H54 (cell line): ENCODE results near the gene RAB36.
A peak's percentile ranks its signal among the peaks of the same experiment; 100 is the strongest.

ENCODE experiments used
- DNase-seq: peaks from one replicate; pipeline ENCODE4 v3.0.0; 2011; ENCODE audit warnings: low spot score, mixed read lengths; ENCODE audit not compliant: insufficient read length
- FAIRE-seq: peaks from 3 replicates; lab custom pipeline; 2011; peaks lifted over from hg19 to GRCh38; lab: Jason Lieb, UNC
- POLR2A ChIP-seq: IDR thresholded peaks from 2 replicates; pipeline ENCODE4 v1.6.1; 2011; ENCODE audit warnings: low read depth, mild to moderate bottlenecking, low read length

RAB36 gene

GRCh38 chr22:23121000-23121421 lies 24.3 kb upstream of the RAB36 start:
- no peak for TF ChIP-seq POLR2A
- DNase-seq (no peak), FAIRE-seq (no peak)

DNA sequence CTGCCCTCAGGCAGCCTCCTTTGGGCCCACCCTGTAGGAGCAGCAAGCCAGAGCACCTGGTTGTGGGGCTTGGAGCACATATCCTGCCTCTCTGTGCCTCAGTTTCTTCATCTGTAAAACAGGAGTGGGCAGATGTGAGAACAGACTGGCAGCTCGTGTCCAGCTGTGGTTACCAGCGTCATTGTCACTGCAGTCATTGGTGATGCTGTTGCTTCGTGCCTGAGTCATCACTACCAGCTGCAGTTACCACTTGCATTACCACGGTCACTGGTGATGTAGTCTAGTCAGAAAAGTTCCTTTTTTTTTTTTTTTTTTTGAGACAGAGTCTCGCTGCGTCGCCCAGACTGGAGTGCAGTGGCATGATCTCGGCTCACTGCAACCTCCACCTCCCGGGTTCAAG lies 23.9 kb upstream of the RAB36 start:
- FAIRE-seq = no peak
- no peak for TF ChIP-seq POLR2A
- DNase-seq = no peak

DNA sequence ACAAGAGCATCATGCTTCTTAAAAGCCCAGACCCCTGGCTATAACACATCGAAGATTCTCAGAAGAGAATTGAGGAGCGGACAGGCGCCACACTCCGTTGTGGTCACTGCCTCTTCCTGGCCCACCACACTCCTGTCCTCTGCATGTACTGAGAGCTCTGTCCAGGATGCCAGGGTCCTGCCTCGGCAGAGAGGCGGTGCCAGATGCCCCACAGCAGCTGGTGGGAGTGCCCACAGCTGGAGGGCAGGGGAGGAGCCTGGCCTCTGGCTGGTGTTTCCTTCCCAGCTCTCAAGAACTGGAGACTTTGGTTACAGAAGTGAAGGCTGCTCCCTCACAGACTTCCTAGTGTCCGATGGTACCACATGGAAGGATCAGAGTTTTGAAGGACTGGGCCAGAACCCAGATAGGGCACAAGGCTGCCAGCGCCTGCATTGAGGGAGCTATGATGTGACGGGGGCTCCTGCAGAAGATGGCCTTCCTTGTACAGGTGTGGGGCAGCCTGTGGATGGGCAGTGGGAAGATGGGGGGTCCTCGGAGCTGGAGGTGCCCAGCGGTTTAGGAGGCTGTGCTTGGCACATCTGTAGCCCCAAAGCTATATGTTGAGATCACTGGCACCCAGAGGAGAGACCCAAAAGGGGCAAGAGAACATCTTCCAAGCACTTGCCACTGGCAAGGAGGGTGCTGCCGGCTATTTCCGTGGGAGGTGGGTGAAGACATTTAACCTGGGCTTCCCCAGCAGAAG lies 22.9 kb upstream of the RAB36 start:
- no peak for TF ChIP-seq POLR2A
- DNase-seq (no peak), FAIRE-seq (no peak)

DNA sequence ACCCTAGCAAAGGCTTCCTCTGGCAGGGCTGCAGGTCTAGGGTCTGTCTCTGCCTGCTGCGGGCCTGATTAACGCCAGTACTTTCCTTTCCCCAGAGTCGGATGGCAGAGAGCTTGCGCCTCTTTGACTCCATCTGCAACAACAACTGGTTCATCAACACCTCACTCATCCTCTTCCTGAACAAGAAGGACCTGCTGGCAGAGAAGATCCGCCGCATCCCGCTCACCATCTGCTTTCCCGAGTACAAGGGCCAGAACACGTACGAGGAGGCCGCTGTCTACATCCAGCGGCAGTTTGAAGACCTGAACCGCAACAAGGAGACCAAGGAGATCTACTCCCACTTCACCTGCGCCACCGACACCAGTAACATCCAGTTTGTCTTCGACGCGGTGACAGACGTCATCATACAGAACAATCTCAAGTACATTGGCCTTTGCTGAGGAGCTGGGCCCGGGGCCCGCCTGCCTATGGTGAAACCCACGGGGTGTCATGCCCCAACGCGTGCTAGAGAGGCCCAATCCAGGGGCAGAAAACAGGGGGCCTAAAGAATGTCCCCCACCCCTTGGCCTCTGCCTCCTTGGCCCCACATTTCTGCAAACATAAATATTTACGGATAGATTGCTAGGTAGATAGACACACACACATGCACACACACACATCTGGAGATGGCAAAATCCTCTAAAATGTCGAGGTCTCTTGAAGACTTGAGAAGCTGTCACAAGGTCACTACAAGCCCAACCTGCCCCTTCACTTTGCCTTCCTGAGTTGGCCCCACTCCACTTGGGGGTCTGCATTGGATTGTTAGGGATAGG lies 22.1 kb upstream of the RAB36 start:
- DNase-seq (no peak), FAIRE-seq (no peak)
- no peak for TF ChIP-seq POLR2A

- FAIRE-seq (no peak), DNase-seq (no peak)
- TF ChIP-seq POLR2A = no peak
These were observed 21.4 kb upstream of the RAB36 start for GRCh38 chr22:23123804-23124254.

DNA sequence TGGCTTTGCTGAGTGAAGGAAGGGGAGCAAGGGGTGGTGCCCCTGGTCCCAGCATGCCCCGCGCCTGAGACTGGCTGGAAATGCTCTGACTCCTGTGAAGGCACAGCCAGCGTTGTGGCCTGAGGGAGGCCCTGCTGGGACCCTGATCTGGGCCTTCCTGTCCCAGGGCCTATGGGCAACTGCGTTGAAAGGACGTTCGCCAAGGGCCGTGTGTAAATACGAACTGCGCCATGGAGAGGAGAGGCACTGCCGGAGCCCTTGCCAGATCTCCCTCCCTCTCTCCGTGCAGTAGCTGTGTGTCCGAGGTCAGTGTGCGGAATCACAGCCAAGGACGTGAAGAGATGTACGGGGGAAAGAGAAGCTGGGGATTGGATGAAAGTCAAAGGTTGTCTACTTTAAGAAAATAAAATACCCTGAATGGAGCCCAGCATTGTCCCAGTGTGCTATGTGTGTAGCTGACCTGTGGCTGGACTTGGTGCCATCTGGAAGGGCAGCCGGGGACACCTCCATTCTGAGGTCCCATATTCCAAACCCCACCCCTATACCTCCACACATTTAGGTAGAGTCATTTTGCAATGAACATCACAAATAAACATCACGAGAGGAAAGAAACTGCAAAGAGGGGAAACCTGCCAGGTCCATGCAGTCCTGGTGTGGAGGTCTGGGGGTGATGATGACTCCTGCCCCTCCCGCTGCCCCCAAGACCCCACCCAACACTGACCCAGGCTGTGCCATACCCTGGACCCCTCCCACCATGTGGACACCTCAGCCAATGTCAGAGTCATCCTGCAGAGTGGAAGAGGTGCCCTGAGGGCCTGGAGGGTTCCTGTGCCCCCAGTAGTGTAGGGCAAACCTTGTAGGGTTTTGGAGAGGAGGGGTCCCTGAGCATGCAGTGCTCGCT lies 20.4 kb upstream of the RAB36 start:
- DNase-seq (no peak), FAIRE-seq (no peak)
- no peak for TF ChIP-seq POLR2A

GRCh38 chr22:23125512-23126103 lies 19.7 kb upstream of the RAB36 start:
- no peak for TF ChIP-seq POLR2A
- no peak for DNase-seq
- FAIRE-seq = no peak

- no peak for FAIRE-seq
- no peak for TF ChIP-seq POLR2A
- no peak for DNase-seq
These were observed 18.9 kb upstream of the RAB36 start for GRCh38 chr22:23126165-23127054.

DNA sequence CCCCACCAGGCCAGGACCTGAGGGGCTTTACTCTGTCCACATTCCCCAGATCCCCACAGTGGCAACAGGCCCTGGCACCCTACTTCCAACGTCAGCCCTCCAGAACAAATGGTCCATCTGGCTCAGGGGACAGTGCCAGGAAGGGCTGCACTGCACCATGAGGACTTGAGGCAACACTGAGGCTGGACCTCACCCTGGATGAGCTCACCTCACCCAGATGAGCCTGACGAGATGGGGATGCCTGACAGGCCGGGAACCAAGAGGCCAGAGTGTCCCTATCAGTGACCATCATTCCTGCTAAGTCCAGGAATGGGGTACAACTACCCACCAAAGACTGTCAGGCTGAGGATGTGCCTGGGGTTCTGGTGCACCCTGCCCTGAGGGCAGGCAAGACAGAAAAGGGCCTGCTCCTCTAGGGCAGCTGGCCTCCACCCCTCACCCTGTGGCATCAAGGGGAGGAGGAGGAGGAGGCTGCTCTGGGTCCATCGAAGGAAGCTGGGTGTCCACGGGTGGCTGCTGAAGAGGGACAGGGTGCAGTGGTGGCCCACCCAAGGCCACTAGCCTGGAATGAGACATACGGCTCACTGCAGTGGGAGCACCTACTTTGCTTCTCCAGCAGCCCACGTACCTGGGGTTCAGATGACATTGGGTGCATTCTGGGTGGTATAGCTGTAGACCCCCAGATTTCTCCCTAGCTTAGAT lies 18.1 kb upstream of the RAB36 start:
- no peak for FAIRE-seq
- TF ChIP-seq POLR2A = no peak
- no peak for DNase-seq

DNA sequence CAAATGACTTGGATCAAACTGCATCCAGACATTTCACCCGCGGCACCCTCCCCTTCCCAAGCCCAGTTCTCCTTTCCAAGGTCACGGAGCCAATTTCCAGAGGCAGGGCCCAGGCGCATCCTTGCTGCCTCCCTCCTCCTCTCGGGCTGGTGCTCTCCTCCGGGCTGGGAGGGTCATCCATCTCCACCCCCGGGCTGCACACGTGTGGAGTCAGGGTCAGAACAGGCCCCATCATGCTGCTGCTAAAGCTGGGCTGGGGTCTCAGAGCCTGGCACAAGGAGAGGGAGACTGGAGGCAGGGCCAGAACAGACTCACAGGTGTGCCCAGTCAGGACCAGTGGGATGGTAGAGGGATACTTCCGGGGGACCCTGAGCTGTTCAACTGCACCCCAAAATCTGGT lies 17.5 kb upstream of the RAB36 start:
- no peak for TF ChIP-seq POLR2A
- DNase-seq (no peak), FAIRE-seq (no peak)

- FAIRE-seq (peak; percentile 11), DNase-seq (peak; percentile 50)
- no peak for TF ChIP-seq POLR2A
These were observed 16.8 kb upstream of the RAB36 start for GRCh38 chr22:23128269-23129108.

DNA sequence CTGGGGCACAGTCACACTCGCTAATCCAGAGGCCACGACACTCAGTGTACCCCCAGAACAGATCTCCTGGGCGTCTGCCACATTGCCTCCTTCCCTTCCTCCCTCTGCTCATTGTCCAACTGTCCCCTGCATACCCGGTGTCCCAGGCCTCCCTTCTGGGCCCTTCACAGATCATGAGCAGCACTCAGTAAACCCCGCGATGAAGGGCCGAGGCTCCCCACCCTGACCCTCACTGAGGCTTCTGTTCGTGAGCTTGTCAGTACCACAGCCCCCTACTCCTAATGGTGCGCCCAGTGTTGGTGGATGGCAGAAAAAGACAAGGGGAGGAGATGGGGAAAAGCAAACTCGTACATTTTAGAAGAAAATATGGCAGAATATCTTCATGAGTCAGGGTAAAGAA lies 16.1 kb upstream of the RAB36 start:
- FAIRE-seq (no peak), DNase-seq (no peak)
- TF ChIP-seq POLR2A = no peak
